HG03196 (cell line): ENCODE data around the gene P3H3.
"Not testable (repeated sequence)": the region's sequence is repeated elsewhere in the genome, so short reads cannot be mapped to it uniquely, and the experiment has no call there.

Experiments used
- ATAC-seq: cut with Tn5 transposase; IDR thresholded peaks from one replicate; pipeline ENCODE4 v1.9.1; 2021; ENCODE audit not compliant: unreplicated experiment

Gene P3H3

GRCh38 chr12:6887460-6887859 is 59.3 kb downstream of the P3H3 start:
- no peak for ATAC-seq

GRCh38 chr12:6888360-6888759 is 60.2 kb downstream of the P3H3 start:
- no peak for ATAC-seq

- not testable (repeated sequence) for ATAC-seq
These were observed 60.6 kb downstream of the P3H3 start for GRCh38 chr12:6888794-6889193.
